ENCODE data around the gene CYP26B1. TPM values are rescaled to one million over a fixed set of nuclear protein-coding genes. Genes with fewer than 3 reads are reported as not detected.

The CYP26B1 gene
- total RNA-seq, 1 experiment from 2014 or later, result 0.20 TPM

DNA sequence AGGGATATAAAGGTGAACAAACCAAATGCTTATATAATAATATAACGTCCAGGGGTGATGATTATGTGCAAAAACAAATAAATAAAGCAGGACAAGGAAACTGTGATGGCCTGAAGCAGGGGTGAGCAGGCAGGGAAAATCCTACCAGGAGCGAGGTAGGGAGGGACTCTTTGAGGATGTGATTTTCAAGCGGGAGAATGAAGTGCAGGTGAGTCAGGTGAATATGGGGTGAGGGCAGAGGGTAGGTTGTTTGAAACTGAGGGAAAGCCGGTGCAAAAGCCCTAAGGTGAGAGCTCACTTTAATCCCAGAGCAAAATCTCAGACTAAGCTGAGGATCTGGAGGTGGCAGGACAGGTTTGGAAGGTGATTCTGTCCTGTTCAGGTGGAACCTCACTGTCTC, 40.7 kb downstream of the CYP26B1 start:
- no peak overlapping the region for H3K14ac ChIP-seq (ENCODE audit: insufficient read depth, low read length)
- H3K18ac ChIP-seq (ENCODE audit: insufficient read length, low read depth, low read length), result no peak overlapping the region
- Mint-ChIP-seq H3K36me3 (ENCODE audit: insufficient read depth in 1 of 3, low read depth in 3 of 3) (peaks cover 0 to 11% (median 2%) of the 10 kb centered on the region in 3 experiments; a peak in 4 of 7 replicates), H3K4me3 (no peak overlapping the region), H3K27ac (no peak overlapping the region), H3K27me3 (ENCODE audit: low read depth) (peaks cover 9% of the 10 kb centered on the region), H3K9me3 (peaks cover 5% of the 10 kb centered on the region in 2 experiments; a peak in 4 of 5 replicates), H3K4me1 (peaks cover 0 to 9% of the 10 kb centered on the region in 2 experiments; a peak in 2 of 4 replicates)
- H3K23ac ChIP-seq (ENCODE audit: insufficient read length, low read depth, low read length), result no peak overlapping the region
- no peak overlapping the region for H2BK12ac ChIP-seq (ENCODE audit: insufficient read length, low read depth, low read length)
- no peak overlapping the region for H2BK15ac ChIP-seq (ENCODE audit: low read depth, low read length)
- H4K91ac ChIP-seq (ENCODE audit: insufficient read length, low read depth, low read length), result no peak overlapping the region
- no peaks in the 10 kb centered on the region for H4K20me1 ChIP-seq (ENCODE audit: control insufficient read depth, insufficient read depth, insufficient read length)
- H2BK20ac ChIP-seq (ENCODE audit: low read depth, low read length, poor library complexity, severe bottlenecking), result no peak overlapping the region
- no peak overlapping the region for H2BK5ac ChIP-seq (ENCODE audit: insufficient read length, low read length)
- no peaks in the 10 kb centered on the region for H3K4me1 ChIP-seq (ENCODE audit: insufficient read depth, low read length)
- no peak overlapping the region for H2AK5ac ChIP-seq (ENCODE audit: insufficient read length, low read length)
- H2AFZ ChIP-seq (ENCODE audit: low read length), result no peak overlapping the region
- no peak overlapping the region for H4K5ac ChIP-seq (ENCODE audit: insufficient read length, low read depth, low read length)
- H3K4me2 ChIP-seq (ENCODE audit: insufficient read depth, insufficient read length, low read length), result no peak overlapping the region
- H3K79me1 ChIP-seq (ENCODE audit: insufficient read depth, low read depth, low read length, poor library complexity, severe bottlenecking), result no peaks in the 10 kb centered on the region
- H3K56ac ChIP-seq (ENCODE audit: insufficient read length, low read depth, low read length), result no peak overlapping the region
- TF ChIP-seq, protein P1, sequence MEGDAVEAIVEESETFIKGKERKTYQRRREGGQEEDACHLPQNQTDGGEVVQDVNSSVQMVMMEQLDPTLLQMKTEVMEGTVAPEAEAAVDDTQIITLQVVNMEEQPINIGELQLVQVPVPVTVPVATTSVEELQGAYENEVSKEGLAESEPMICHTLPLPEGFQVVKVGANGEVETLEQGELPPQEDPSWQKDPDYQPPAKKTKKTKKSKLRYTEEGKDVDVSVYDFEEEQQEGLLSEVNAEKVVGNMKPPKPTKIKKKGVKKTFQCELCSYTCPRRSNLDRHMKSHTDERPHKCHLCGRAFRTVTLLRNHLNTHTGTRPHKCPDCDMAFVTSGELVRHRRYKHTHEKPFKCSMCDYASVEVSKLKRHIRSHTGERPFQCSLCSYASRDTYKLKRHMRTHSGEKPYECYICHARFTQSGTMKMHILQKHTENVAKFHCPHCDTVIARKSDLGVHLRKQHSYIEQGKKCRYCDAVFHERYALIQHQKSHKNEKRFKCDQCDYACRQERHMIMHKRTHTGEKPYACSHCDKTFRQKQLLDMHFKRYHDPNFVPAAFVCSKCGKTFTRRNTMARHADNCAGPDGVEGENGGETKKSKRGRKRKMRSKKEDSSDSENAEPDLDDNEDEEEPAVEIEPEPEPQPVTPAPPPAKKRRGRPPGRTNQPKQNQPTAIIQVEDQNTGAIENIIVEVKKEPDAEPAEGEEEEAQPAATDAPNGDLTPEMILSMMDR (conservative IDR thresholded peaks at IDR 0.05), result no peak
- H3K9ac ChIP-seq (ENCODE audit: extremely low read depth, insufficient read length, low read length), result no peak overlapping the region
- no peak overlapping the region for H3T11ph ChIP-seq (ENCODE audit: low read length)
- no peaks in the 10 kb centered on the region for H3K9me3 ChIP-seq (ENCODE audit: control insufficient read depth, low read depth, low read length)
- WGBS (ENCODE audit: extremely low coverage, insufficient read length, low lambda C conversion rate), result no CpG with 5 or more reads among the region's 4 CpGs
- no peaks in the 10 kb centered on the region for H3K23me2 ChIP-seq (ENCODE audit: insufficient read length, low read depth, low read length, poor library complexity, severe bottlenecking)
- no peak overlapping the region for H3K4ac ChIP-seq (ENCODE audit: low read depth, low read length)
- H3K27me3 ChIP-seq (ENCODE audit: insufficient read depth, low read length), result no peaks in the 10 kb centered on the region
- H4K8ac ChIP-seq (replicated peaks; ENCODE audit: insufficient read length, low read depth, low read length), result no peak overlapping the region
- no peak for DNase-seq
- no peak overlapping the region for H2BK120ac ChIP-seq (ENCODE audit: low read depth, low read length, poor library complexity, severe bottlenecking)
- no peaks in the 10 kb centered on the region for H3K79me2 ChIP-seq (ENCODE audit: insufficient read depth, low read length)
- H3K27ac ChIP-seq (ENCODE audit: insufficient read length, low read depth, low read length), result no peak overlapping the region
